ENCODE measurements around the gene CAMK2G. TPM values are rescaled to one million over a fixed set of nuclear protein-coding genes. Genes with fewer than 3 reads are reported as not detected.

The CAMK2G gene
- polyA plus RNA-seq, 1 of the 3 experiments (the other 2 are of a cell fraction) = 41.4 TPM

DNA sequence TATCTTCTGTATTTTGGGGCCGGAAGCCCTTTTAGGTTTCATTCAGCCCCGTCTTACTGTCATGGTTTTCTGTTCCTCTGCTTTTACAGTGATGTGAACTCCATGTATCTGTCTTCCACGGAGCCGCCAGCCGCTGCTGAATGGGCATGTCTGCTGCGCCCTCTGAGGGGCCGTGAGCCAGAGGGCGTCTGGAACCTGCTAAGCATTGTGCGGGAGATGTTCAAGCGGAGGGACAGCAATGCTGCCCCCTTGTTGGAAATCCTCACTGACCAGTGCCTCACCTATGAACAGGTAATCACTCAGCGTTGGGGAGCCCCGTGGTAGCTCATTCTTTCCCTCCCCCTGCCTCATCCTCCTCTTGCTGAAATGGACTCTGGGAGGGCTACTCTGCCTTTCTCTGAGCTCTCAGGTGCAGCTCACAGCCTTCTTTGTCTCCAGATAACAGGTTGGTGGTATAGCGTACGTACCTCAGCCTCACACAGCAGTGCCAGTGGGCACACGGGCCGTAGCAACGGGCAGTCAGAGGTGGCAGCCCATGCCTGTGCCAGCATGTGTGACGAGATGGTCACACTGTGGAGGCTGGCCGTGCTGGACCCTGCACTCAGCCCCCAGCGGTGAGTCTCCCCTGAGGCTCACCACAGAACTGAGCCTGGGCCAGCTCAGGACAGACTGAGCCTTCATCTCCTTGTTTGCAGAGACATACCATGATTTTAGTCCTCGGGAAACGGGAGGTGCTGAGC lies 83.3 kb downstream of the CAMK2G start:
- Histone ChIP-seq H2AFZ (ENCODE audit: low read depth) (no peak overlapping the region), H3K27me3 (ENCODE audit: insufficient read depth) (no peaks in the 10 kb centered on the region), H3K9me2 (no peaks in the 10 kb centered on the region), H3K9me3 (no peaks in the 10 kb centered on the region), H3K27ac (ENCODE audit: low read depth in 2 of 2, low read length in 1 of 2) (no peak overlapping the region), H3K4me1 (ENCODE audit: control insufficient read depth in 1 of 2, insufficient read depth in 2 of 2, low read depth in 1 of 2, low read length in 1 of 2) (peaks cover 0 to 11% of the 10 kb centered on the region in 2 experiments; a peak in 2 of 4 replicates), H3K79me2 (ENCODE audit: insufficient read depth) (peaks cover 32% of the 10 kb centered on the region), H3K4me2 (no peak overlapping the region), H3K36me3 (replicated peaks in 1 of 2; ENCODE audit: control insufficient read depth in 1 of 2, insufficient read depth in 2 of 2, low read length in 1 of 2) (peaks cover 37 to 66% of the 10 kb centered on the region in 2 experiments), H3F3A (replicated peaks; ENCODE audit: insufficient read depth) (no peaks in the 10 kb centered on the region), H3K9ac (no peak overlapping the region), H3K4me3 (ENCODE audit: low read depth in 2 of 2, low read length in 1 of 2) (no peak overlapping the region), H4K20me1 (ENCODE audit: insufficient read depth) (peaks cover 26% of the 10 kb centered on the region)
- ChIA-PET CTCF (no interaction called here), POLR2A (interaction anchor here (0.7 to 1.1 kb wide), 2 partner anchors 9 to 10 kb away, joined by 3 read pairs; partner anchors contain the start of gene CHCHD1)
- DNase-seq = no peak
- TF ChIP-seq RFX5 (IDR thresholded peaks at IDR 0.05; ENCODE audit: low read length) (no peak), ELF1 (IDR thresholded peaks at IDR 0.05) (no peak), RCOR1 (IDR thresholded peaks at IDR 0.05; ENCODE audit: low read length) (no peak), POLR2AphosphoS5 (IDR thresholded peaks at IDR 0.05; ENCODE audit: low read depth, low read length) (no peak), TEAD4 (IDR thresholded peaks at IDR 0.05; ENCODE audit: borderline replicate concordance, insufficient read depth) (no peak), TAF1 (IDR thresholded peaks at IDR 0.05; ENCODE audit: borderline replicate concordance, low read depth, low read length) (no peak), USF1 (IDR thresholded peaks at IDR 0.05; ENCODE audit: borderline replicate concordance, low read depth) (no peak), GATA2 (CRISPR knock-in tag; IDR thresholded peaks at IDR 0.05) (no peak), ZBTB33 (IDR thresholded peaks at IDR 0.05; ENCODE audit: borderline replicate concordance, low read depth) (no peak), EP300 (IDR thresholded peaks at IDR 0.05; ENCODE audit: borderline replicate concordance in 1 of 2, low read depth in 1 of 2, low read length in 1 of 2) (no peak), SMC3 (IDR thresholded peaks at IDR 0.05; ENCODE audit: low read depth, low read length) (no peak)
- TF ChIP-seq, protein P1, sequence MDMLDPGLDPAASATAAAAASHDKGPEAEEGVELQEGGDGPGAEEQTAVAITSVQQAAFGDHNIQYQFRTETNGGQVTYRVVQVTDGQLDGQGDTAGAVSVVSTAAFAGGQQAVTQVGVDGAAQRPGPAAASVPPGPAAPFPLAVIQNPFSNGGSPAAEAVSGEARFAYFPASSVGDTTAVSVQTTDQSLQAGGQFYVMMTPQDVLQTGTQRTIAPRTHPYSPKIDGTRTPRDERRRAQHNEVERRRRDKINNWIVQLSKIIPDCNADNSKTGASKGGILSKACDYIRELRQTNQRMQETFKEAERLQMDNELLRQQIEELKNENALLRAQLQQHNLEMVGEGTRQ (IDR thresholded peaks at IDR 0.05; ENCODE audit: borderline replicate concordance, low read depth, low read length) = no peak
- 92% methylated on average over 18 of the region's 22 CpGs for WGBS (ENCODE audit: low lambda C conversion rate)

DNA sequence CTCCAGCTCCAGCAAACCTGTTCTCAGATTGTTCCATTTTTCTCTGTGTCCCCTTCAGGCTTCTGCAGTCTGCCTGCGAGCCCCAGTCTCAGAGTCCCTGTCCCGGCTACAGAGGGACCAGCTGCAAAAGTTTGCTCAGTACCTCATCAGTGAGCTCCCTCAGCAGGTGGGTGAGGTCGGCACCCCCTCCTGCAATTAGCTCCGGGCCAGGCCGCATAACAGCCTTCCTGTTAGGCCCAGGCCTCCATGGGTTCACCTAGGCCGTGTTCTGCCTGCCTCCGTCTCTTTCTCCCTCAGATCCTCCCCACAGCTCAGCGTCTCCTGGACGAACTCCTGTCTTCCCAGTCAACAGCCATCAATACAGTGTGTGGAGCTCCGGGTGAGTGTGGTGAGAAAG lies 84.7 kb downstream of the CAMK2G start:
- Histone ChIP-seq H3K4me3 (ENCODE audit: low read depth in 2 of 2, low read length in 1 of 2) (no peak overlapping the region), H3K27ac (ENCODE audit: low read depth in 2 of 2, low read length in 1 of 2) (no peak overlapping the region; a peak in 1 of 4 replicates), H4K20me1 (ENCODE audit: insufficient read depth) (peaks cover 26% of the 10 kb centered on the region), H3K27me3 (ENCODE audit: insufficient read depth) (no peaks in the 10 kb centered on the region), H3K9ac (no peak overlapping the region), H3K9me3 (no peaks in the 10 kb centered on the region), H2AFZ (ENCODE audit: low read depth) (no peak overlapping the region), H3K4me2 (no peak overlapping the region), H3K9me2 (no peaks in the 10 kb centered on the region), H3K79me2 (ENCODE audit: insufficient read depth) (peaks cover 41% of the 10 kb centered on the region), H3K4me1 (ENCODE audit: control insufficient read depth in 1 of 2, insufficient read depth in 2 of 2, low read depth in 1 of 2, low read length in 1 of 2) (peaks cover 0 to 15% of the 10 kb centered on the region in 2 experiments; a peak in 3 of 4 replicates), H3K36me3 (replicated peaks in 1 of 2; ENCODE audit: control insufficient read depth in 1 of 2, insufficient read depth in 2 of 2, low read length in 1 of 2) (peaks cover 29 to 59% of the 10 kb centered on the region in 2 experiments), H3F3A (replicated peaks; ENCODE audit: insufficient read depth) (peaks cover 3% of the 10 kb centered on the region)
- WGBS (ENCODE audit: low lambda C conversion rate) = 88% methylated on average over 7 of the region's 10 CpGs
- ChIA-PET POLR2A (interaction anchor here (0.5 to 1.4 kb wide), 2 partner anchors 17 to 213 kb away, joined by 3 to 4 read pairs; a partner anchor contains a TSS), CTCF (interaction anchor here (1.6 kb wide), 1 partner anchor 27 kb away, joined by 4 read pairs; no protein-coding TSS in a partner anchor)
- DNase-seq = no peak
- TF ChIP-seq NRF1 (IDR thresholded peaks at IDR 0.05; ENCODE audit: low read depth, low read length) (no peak), MXI1 (IDR thresholded peaks at IDR 0.05; ENCODE audit: low read depth, low read length) (no peak), RCOR1 (IDR thresholded peaks at IDR 0.05; ENCODE audit: low read length) (no peak), EP300 (IDR thresholded peaks at IDR 0.05; ENCODE audit: borderline replicate concordance in 1 of 2, low read depth in 1 of 2, low read length in 1 of 2) (no peak), NFIC (IDR thresholded peaks at IDR 0.05; ENCODE audit: borderline replicate concordance) (no peak), MEF2A (IDR thresholded peaks at IDR 0.05; ENCODE audit: borderline replicate concordance, low read depth) (no peak), POLR2AphosphoS5 (IDR thresholded peaks at IDR 0.05; ENCODE audit: low read depth, low read length) (no peak), SIN3A (IDR thresholded peaks at IDR 0.05; ENCODE audit: borderline replicate concordance, low read depth, low read length) (no peak), GABPA (IDR thresholded peaks at IDR 0.05; ENCODE audit: low read depth) (no peak), CHD2 (IDR thresholded peaks at IDR 0.05; ENCODE audit: low read length, partially characterized antibody) (no peak), GATA2 (CRISPR knock-in tag; IDR thresholded peaks at IDR 0.05) (no peak)
- TF ChIP-seq, protein P2, sequence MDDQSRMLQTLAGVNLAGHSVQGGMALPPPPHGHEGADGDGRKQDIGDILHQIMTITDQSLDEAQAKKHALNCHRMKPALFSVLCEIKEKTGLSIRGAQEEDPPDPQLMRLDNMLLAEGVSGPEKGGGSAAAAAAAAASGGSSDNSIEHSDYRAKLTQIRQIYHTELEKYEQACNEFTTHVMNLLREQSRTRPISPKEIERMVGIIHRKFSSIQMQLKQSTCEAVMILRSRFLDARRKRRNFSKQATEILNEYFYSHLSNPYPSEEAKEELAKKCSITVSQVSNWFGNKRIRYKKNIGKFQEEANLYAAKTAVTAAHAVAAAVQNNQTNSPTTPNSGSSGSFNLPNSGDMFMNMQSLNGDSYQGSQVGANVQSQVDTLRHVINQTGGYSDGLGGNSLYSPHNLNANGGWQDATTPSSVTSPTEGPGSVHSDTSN (IDR thresholded peaks at IDR 0.05) = no peak
